Activated CD8-positive, alpha-beta memory T cell treated with anti-CD3 and anti-CD28 coated beads for 48 hours (primary cell): ENCODE measurements around the gene SNX3.

Experiments used
- DNase-seq, 3 experiments: peaks; one replicate each; pipeline ENCODE4 v3.0.0-alpha.2; 2020; ENCODE audit warnings: low read depth in 2 of 3, low spot score in 2 of 3

SNX3 gene

DNA sequence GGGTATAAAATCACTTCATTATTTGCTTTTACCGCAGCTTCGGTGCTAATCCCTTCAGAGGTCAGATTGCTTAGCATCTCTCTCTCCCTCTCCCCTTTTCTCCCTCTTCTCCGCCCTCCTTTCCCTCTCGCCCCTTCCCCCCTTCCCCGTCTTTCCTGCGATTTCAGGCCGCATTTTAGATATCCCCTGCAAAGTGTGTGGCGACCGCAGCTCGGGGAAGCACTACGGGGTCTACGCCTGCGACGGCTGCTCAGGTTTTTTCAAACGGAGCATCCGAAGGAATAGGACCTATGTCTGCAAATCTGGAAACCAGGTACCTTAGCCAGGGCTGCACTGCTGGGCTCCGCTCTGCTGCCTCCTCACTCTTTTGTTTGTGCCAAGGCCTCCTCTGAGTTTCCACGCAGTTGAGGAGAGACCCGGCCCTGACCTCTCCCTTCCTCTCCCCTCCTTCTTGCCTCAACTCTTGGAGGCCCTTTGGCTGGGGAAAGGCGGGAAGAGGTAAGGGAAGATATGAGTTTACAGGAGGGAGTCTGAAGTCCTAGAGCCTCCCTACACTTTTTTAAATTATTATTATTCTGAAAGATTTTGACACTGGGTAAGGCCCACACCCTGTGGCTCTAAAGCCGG lies 89.4 kb downstream of the SNX3 start:
- DNase-seq, result no peak

- no peak for DNase-seq
Observed at GRCh38 chr6:108170332-108171290, 90.2 kb downstream of the SNX3 start.

DNA sequence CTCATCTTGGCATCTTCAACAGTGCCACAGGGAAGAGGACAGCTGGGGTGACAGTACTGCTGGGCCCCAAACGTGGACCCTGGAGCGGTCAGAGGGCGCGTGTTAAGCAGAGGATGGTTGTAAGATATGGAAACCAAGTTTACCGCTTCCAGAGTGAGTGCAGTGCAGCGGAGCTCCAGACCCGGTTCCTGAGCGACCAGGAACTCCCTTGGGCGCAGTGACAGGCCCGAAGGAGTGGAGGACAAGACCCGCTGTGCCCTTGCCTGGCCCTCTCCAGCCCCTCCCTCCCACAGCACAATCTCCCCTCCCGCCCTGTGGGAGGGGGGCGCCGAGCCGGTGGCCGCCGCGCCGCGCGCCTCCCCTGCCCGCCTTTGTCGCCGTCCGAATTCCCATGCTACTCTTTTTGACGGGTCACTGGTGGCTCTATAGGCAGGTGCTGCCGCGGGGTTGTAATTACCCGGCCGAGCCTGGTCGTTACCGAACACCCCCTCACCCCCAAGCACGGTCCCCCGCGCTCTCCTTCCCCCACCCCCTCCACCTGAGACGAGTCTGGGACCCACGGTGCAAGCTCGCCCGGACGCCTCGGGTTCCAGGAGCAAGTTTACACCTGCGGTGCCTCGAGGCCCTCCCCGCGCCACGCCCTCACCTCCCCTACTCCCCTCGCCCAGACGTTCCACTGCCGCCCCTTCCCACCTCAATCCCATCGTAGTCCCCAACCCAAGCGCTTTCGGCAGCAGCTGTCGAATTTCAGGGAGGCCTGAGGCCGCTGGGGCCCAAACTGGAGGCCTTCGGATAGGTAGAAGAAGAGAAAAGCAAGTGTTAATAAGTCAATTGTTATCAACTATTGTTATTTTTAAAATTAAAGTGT lies 91.1 kb downstream of the SNX3 start:
- no peak for DNase-seq

DNA sequence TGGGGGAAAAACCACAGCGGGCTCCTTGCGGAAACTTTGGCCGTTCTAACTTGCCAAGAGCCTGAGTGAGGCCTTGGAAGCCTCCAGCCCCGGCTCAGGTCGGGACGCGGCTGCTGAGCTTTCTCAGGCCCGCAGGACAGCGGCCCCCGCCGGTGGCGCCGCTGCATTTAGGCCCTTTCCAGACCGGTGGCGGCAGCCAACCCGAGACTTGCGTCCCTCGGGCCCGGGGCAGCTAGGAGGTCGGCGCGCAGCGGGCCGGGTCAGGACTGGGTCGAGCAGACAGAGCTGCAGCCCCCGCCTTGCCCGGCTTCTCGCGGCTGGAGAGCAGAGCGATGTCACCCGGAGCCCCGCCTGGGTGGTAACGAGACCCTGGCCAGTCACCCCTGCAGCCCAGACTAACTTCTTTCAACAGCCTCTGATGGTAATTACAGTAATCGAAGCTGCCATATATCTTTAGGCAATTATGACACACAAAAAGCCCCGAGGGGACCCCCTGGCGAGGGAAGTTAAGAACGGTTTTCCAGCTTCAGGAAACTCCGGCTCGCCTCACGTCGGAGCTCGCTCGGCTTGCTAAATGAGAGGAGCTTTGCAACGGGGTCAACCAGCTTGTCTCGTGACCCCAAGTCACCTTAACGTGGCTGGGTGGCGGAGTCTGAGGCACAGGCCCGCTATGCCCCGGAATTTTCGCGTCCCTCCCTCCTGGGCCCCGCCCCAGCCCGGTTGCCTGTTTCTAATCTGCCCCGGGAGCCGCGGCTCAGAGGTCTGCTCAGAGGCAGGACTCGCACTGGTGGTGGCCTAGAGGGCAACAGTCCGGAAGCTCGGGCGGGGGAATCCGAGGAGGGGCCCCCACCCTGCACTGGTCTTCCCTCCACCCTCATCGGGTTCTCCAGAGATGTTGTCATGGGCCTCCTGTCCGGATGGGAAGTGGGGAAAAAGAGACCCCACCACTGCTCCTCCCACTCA lies 92.1 kb downstream of the SNX3 start:
- DNase-seq, result no peak

DNA sequence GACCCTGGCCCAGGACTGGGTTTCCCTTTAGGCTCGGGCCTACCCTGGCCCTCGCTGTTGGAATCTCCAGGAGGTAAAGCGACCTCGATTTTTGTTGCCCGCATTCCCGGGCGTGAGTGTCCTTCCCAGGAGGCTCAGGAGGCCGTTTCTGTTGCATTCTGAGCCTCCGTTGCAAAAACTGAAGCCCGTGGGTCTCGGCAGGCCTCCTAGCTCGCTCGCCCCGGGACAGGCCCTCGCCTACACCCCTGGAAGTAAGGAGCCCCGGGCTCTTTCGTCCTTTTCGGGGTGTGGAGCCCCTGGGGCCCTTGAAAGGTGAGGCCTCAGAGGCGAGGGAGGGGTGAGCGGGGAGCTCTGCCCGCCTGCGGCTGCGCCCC lies 92.8 kb downstream of the SNX3 start:
- no peak for DNase-seq

DNA sequence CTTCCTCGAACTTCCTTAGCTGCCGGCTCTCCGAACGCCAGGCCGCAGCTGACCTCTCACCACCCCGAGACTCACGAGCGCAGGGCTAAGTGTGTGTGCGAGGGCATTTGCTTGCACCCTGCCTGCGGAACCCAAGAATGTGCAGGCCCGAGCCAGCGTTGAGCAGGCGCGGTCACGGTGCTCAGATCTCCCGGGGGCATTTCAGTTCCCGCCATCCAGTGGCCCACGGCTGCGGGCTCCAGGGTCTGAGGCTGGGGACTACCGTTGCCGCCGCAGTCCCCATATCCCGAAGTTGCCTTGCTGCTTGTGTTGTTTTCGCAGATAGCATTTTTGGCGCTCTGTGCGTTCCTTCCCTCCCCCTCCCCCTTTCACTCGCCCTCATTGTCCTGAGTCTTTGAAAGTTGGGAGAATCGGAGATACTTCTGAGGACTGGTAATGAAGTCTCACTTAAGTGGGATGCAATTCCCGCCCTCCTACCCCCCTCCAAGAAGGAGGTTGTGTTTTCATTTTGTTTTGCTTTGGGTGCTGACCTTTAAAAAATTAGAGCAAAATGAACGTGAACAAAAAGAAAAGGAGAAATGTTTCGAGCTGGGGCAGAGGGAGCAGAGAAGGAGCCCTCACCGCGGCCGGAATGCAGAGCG lies 93.3 kb downstream of the SNX3 start:
- DNase-seq, result no peak

GRCh38 chr6:108166664-108167448 lies 94.0 kb downstream of the SNX3 start:
- DNase-seq, result no peak

DNA sequence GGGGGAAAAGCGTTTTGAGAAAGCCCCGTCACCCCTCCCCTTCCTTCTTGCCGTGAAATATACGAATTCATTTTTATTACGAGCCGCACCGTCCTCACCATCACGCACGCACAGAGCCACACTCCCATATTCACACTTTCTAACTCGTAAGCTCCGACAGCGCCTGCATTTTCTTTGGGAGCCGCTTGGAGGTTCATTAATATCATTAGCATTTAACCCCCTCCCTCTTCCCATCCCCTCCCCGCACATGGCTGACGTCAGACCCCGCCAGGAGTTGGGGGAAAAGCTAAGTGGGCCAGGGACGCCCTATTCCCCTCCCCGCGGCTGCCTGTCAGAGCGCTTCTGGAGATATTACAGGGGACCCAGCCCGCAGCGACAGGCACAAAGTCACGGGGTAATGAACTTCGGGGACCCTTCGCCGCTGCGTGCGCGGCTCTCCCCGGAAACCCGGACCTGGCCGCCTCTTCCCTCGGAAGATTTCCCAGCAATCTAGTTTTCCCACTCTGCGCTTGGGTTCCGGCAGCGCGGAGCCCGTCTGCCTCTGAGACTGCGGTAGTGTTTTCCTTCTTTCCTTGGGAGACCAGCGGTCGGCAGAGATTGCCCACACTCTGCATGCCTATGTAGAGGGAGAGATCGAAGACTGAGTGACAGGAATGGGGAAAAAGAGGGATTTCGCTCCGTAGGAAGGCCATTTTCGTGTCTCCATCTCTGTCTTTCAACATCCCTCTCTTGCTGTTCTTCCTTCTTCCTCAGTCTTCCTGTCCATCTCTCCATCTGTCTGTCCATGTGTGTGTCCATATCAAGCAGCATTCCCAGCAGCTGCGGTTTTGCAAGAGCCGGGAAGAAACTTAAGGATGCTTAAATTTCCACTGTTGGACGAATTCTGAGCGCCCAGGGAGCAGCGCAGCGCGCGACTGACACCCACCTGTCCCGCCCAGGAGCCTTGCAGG lies 94.9 kb downstream of the SNX3 start, which contains the start of gene NR2E1:
NR2E1 (plus strand) TSS at position 309 of the 950 bp plus-strand sequence. CDS start 744 bp downstream, outside the sequence.
- no peak for DNase-seq

DNA sequence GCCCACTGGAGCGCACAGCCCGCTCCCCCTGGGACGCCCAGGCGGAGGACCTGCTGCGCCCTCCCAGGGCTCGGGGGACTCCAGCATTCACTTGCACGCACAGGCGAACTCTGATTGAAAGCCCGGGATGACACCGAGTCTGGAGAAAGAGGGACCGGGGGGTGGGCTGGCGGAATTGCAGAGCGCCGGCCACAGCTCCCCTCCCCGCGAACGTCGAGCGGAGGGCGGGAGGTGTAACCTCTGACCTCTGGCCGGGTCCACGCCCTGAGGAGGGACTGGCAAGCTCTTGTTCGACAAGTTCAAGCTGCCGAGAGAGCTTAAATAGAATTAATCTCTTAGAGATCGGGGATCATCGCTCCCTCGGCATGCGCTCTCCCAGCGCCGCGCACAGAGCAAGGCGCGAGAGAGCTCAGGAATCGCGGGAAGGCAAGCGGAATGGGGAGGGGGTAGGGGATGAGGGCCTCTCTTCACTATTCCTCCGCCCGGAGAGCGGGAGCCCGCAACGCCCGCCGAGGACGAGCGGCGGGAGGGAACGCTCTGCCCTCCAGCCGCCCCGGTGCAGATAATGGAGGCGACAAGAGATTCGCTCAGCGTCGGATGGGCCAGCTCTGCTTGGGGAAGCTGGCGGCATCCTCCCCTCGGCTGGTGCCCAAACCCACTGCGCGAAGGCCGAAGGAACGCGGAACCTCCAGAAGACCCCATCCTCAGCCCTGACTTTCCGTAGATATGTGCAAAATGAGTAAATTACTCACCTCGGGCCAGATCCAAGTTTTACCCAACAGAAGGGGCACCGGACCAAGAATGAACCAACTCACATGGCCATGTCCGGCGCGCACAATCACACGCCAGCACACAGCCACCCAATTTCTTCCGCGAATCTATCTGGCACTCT lies 95.8 kb downstream of the SNX3 start:
- DNase-seq, result no peak

DNA sequence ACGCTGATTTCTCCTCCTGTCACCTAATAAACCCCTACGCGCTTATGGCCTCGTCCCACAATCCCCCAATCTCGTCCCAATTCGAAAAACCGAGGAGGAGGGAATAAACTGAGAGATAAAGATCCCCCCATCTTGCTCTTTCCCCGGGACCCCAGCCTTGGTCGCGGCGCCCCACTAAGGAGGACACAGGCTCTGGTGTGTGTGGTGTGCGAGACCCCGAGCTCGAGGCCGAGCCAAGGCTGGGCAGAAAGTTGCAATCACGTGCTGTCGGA lies 96.4 kb downstream of the SNX3 start:
- DNase-seq, result no peak

DNA sequence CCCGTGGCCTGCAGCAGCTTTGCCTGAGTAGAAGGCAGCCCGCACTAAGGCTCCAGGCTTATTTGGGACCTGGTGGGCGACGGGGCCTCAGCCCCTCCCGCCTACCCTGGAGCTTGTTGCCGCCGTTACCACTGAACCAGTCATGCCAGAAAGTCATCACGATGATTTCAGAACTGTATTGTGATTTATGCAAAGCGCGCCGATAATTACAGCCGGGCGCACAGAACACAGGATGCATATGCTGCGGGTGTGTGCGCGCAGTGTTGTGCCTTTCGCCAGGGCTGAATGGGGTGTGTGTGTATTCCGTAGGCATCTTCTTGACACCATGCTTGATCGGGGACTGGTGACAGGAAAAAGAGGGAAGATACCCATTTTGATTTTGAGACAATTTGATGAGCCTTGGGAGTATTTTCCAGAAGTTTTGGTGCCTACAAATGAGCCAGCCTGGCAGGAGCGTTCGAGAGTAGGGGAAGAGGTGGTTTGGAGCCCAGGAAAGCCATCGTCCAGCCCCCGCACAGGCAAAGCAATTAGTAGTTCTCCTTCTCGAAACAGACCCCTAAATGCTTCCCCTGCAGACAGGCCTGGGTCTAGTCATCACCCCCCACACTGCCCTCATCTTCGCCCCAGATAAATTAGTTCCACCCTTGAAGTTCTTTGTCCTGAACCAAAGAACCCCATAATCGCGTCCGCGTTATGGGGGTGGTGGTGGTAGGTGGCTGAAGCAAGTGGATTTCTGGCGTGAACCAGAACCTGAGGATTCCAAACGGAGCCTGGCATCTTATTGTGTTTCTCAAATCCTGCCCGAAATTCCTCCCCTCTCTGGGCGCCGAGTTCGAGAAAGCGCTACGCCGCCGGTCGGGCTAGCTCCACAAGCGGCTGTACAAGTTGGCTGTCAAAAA lies 96.9 kb downstream of the SNX3 start:
- DNase-seq, result no peak

- DNase-seq, result no peak
Observed at GRCh38 chr6:108163267-108163643, 97.6 kb downstream of the SNX3 start.

GRCh38 chr6:108161724-108162282 lies 99.0 kb downstream of the SNX3 start:
- no peak for DNase-seq
